ENCODE measurements around the gene RAD51B. TPM values are rescaled to one million over a fixed set of nuclear protein-coding genes. Genes with fewer than 3 reads are reported as not detected.

The RAD51B gene
- total RNA-seq, 1 experiment from 2014 or later = 8.5 TPM

- DNase-seq (ENCODE audit: low read depth, low spot score) = no peak
- in situ Hi-C loops (cut with HindIII; ENCODE audit: low pct_unique_long_range_greater_than_20kb, low sequenced_read_pairs) (no loop called here), intact Hi-C loops (cut with micrococcal nuclease; ENCODE audit: unreplicated experiment) (no loop called here)
- Histone ChIP-seq H3K27ac (ENCODE audit: low read length) (no peak overlapping the region), H3K27me3 (ENCODE audit: control insufficient read depth, insufficient read depth, low read length) (no peaks in the 10 kb centered on the region), H3K36me3 (ENCODE audit: control insufficient read depth, insufficient read depth, low read length) (no peaks in the 10 kb centered on the region), H3K4me3 (ENCODE audit: low read depth in 2 of 2, low read length in 2 of 2) (no peak overlapping the region), H3K4me1 (ENCODE audit: control insufficient read depth, insufficient read depth, low read length) (no peaks in the 10 kb centered on the region), H3K9me3 (ENCODE audit: control insufficient read depth, insufficient read depth, low read depth, low read length) (no peaks in the 10 kb centered on the region)
- ChIA-PET POLR2A (no interaction called here), CTCF (no interaction called here)
- no peak for ATAC-seq
- no TSS peak for BruUV-seq (replicated peaks)
- no peak for TF ChIP-seq TCF7L2 (IDR thresholded peaks at IDR 0.05; ENCODE audit: low read depth, low read length)
- no peak for TF ChIP-seq POLR2AphosphoS5 (IDR thresholded peaks at IDR 0.05; ENCODE audit: low read depth, low read length)
- no peak for TF ChIP-seq SIN3A (IDR thresholded peaks at IDR 0.05; ENCODE audit: borderline replicate concordance, insufficient read depth, low read depth, low read length)
- no peak for TF ChIP-seq CTCF (IDR thresholded peaks at IDR 0.05)
These were observed 883.5 kb downstream of the RAD51B start for GRCh38 chr14:68703093-68703492.

DNA sequence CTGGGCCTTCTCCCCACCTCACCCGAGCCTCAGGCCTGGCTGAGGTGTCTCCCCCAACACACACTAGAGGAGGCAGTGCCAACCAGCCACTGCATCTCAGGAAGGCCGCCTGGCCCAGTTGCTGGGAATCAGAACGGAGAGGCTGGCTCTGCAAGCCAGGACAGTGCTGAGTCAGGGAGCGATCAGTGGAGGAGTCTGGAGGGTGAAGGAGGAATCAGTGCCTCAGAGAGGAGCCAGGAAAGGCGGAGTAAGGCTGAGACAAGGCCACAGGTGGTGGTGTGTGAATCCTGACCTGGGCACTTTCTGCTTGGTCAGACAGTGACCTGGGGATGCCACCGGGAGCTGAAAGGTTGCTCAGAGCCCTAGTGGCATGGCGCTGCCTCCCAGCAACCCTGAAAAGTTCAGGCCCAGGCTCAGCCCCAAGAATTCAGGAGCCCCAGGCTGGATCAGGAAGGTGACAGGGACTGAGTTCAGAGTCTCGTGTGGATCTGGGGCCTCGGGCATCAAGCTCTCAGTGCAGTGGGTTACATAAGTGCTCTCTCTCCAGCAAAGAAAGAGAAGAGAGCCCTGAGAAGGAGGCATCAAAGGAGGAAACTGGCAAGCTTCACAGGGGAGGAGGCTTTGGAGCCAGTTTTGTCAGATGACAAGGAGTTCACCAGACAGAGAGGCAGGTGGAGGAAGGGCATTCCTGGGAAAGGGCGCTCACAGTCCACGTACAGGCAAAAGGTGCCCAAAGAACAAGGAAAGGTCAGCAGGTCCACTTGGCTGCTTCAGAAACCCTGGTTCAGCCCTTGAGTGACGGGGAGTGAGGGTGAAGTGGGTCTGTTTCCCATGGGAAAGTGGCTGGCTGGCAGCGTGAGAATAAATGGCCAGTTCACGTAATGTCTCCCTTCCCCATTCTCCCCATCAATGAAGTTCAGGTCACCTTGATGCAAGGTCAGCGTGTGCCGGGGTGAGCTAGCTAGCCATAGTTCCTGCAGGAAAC, 885.4 kb downstream of the RAD51B start:
- Histone ChIP-seq H3K4me1 (ENCODE audit: control insufficient read depth, insufficient read depth, low read length) (no peaks in the 10 kb centered on the region), H3K27me3 (ENCODE audit: control insufficient read depth, insufficient read depth, low read length) (no peaks in the 10 kb centered on the region), H3K36me3 (ENCODE audit: control insufficient read depth, insufficient read depth, low read length) (no peaks in the 10 kb centered on the region), H3K9me3 (ENCODE audit: control insufficient read depth, insufficient read depth, low read depth, low read length) (no peaks in the 10 kb centered on the region), H3K4me3 (ENCODE audit: low read depth in 2 of 2, low read length in 2 of 2) (no peak overlapping the region), H3K27ac (ENCODE audit: low read length) (no peak overlapping the region)
- CTCF ChIA-PET = no interaction called here
- POLR2A ChIA-PET = no interaction called here
- TF ChIP-seq, protein P1, sequence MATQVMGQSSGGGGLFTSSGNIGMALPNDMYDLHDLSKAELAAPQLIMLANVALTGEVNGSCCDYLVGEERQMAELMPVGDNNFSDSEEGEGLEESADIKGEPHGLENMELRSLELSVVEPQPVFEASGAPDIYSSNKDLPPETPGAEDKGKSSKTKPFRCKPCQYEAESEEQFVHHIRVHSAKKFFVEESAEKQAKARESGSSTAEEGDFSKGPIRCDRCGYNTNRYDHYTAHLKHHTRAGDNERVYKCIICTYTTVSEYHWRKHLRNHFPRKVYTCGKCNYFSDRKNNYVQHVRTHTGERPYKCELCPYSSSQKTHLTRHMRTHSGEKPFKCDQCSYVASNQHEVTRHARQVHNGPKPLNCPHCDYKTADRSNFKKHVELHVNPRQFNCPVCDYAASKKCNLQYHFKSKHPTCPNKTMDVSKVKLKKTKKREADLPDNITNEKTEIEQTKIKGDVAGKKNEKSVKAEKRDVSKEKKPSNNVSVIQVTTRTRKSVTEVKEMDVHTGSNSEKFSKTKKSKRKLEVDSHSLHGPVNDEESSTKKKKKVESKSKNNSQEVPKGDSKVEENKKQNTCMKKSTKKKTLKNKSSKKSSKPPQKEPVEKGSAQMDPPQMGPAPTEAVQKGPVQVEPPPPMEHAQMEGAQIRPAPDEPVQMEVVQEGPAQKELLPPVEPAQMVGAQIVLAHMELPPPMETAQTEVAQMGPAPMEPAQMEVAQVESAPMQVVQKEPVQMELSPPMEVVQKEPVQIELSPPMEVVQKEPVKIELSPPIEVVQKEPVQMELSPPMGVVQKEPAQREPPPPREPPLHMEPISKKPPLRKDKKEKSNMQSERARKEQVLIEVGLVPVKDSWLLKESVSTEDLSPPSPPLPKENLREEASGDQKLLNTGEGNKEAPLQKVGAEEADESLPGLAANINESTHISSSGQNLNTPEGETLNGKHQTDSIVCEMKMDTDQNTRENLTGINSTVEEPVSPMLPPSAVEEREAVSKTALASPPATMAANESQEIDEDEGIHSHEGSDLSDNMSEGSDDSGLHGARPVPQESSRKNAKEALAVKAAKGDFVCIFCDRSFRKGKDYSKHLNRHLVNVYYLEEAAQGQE (IDR thresholded peaks at IDR 0.05; ENCODE audit: insufficient read depth in 1 of 2, low read depth in 2 of 2, low read length in 1 of 2) = no peak
- TF ChIP-seq POLR2AphosphoS5 (IDR thresholded peaks at IDR 0.05; ENCODE audit: low read depth, low read length) (no peak), CTCF (IDR thresholded peaks at IDR 0.05) (no peak), TCF7L2 (IDR thresholded peaks at IDR 0.05; ENCODE audit: low read depth, low read length) (no peak), SIN3A (IDR thresholded peaks at IDR 0.05; ENCODE audit: borderline replicate concordance, insufficient read depth, low read depth, low read length) (no peak)
- in situ Hi-C loops (cut with HindIII; ENCODE audit: low pct_unique_long_range_greater_than_20kb, low sequenced_read_pairs) (no loop called here), intact Hi-C loops (cut with micrococcal nuclease; ENCODE audit: unreplicated experiment) (no loop called here)
- no peak for ATAC-seq
- DNase-seq (ENCODE audit: low read depth, low spot score) = no peak
- no TSS peak for BruUV-seq (replicated peaks)
